ENCODE data around the gene HINT2. TPM values are rescaled to one million over a fixed set of nuclear protein-coding genes. Genes with fewer than 3 reads are reported as not detected.

The HINT2 gene
- total RNA-seq, 2 experiments from 2014 or later = 74.7 to 76.8 TPM

DNA sequence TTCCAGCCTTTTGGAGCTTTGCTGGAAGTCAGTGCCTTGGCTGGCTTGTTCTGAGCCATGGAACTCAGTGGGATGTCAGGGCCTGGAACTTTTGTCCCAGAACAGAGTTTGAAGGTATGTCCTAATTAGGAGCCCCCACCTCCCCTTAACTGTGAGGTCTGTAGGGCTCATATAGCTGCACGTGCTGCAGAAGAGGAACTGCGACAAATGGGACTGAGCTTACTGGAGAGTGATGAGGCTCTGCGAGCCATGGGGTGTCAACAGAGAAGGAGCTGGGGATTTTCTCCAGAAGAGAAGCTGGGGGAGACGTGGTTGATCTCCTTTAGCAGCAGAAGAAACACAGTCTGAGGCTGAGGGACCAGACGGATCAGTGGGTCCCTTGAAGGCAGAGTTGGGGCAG, 25.1 kb upstream of the HINT2 start:
- H3K4me3 Mint-ChIP-seq = no peak overlapping the region
- no peak for ATAC-seq
- CTCF ChIA-PET = interaction anchor here (0.8 to 2.7 kb wide), 3 partner anchors 11 to 42 kb away, joined by 3 to 12 read pairs (median 4); no protein-coding TSS in a partner anchor

DNA sequence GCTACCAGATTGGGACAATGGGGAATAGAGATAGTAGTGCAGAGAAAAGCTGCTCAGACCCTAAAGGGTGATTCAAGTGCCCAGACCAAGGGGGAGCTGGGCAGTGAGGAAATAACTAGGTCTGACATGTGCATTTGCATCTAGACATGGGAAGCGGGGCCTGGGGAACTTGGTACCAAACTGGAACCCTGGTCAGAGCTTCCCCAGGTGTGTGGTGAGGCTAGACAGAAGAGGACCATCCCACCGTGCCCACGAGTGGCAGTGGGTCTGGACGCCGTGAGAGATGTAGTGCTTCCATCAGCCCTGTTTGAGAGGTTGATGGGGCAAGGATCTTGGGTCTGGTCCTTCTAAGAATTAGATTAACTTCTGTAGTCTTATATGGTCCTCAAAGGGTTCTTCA, 21.8 kb upstream of the HINT2 start:
- no peaks in the 10 kb centered on the region for H3K36me3 Mint-ChIP-seq (ENCODE audit: low read depth)
- DNase-seq (no peak), ATAC-seq (no peak)
- no peak overlapping the region for H3K27ac Mint-ChIP-seq
- CTCF ChIA-PET = interaction anchor here (1.4 to 3.8 kb wide), 8 partner anchors 9 to 101 kb away, joined by 3 to 36 read pairs (median 10); partner anchors contain the start of genes HINT2 and SPAG8
- POLR2A ChIA-PET = interaction anchor here (0.8 to 1.6 kb wide), 2 partner anchors 7 to 24 kb away, joined by 3 read pairs; partner anchors contain the start of gene SPAG8
- H3K9me3 Mint-ChIP-seq (ENCODE audit: insufficient read depth) = no peaks in the 10 kb centered on the region
- H3K27me3 Mint-ChIP-seq (ENCODE audit: low read depth) = no peaks in the 10 kb centered on the region
- peaks cover 15% of the 10 kb centered on the region for H3K4me1 Mint-ChIP-seq (ENCODE audit: low read depth)
- no peak overlapping the region for H3K4me3 Mint-ChIP-seq

More for the DNA sequence above, 25.1 kb upstream of the HINT2 start:
- Mint-ChIP-seq H3K36me3 (ENCODE audit: low read depth) (no peaks in the 10 kb centered on the region), H3K9me3 (ENCODE audit: insufficient read depth) (no peaks in the 10 kb centered on the region), H3K4me1 (ENCODE audit: low read depth) (peaks cover 9% of the 10 kb centered on the region), H3K27me3 (ENCODE audit: low read depth) (no peaks in the 10 kb centered on the region), H3K27ac (no peak overlapping the region)
- no peak for DNase-seq
- POLR2A ChIA-PET = no interaction called here

DNA sequence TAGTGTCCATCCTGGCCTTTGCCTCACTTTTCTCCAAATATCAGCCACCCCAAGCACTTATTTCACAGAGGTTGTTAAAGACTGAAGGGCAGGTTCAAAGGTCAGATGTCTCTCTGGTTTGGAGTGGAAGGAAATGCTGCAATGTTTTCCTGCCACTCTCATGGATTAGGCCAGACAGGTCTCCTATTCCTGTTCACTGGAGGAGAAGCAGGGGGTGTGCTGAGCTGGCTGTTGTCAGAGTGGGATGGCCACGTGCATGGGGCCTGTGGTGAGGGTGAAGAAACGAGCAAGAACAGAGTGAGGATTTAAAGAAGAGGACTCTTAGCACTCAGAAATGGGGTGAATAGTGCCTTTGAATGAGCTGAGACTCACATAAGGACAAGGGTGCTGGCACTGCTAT, 20.9 kb upstream of the HINT2 start:
- DNase-seq = no peak
- Mint-ChIP-seq H3K9me3 (ENCODE audit: insufficient read depth) (no peaks in the 10 kb centered on the region), H3K27me3 (ENCODE audit: low read depth) (no peaks in the 10 kb centered on the region), H3K36me3 (ENCODE audit: low read depth) (no peaks in the 10 kb centered on the region), H3K27ac (no peak overlapping the region), H3K4me1 (ENCODE audit: low read depth) (peaks cover 15% of the 10 kb centered on the region), H3K4me3 (no peak overlapping the region)
- POLR2A ChIA-PET = interaction anchor here (0.8 to 1.6 kb wide), 2 partner anchors 8 to 24 kb away, joined by 3 read pairs; partner anchors contain the start of gene SPAG8
- CTCF ChIA-PET = interaction anchor here (0.9 to 3.8 kb wide), 16 partner anchors 10 to 156 kb away, joined by 3 to 36 read pairs (median 6); partner anchors contain the start of genes HINT2 and SPAG8
- ATAC-seq = no peak

DNA sequence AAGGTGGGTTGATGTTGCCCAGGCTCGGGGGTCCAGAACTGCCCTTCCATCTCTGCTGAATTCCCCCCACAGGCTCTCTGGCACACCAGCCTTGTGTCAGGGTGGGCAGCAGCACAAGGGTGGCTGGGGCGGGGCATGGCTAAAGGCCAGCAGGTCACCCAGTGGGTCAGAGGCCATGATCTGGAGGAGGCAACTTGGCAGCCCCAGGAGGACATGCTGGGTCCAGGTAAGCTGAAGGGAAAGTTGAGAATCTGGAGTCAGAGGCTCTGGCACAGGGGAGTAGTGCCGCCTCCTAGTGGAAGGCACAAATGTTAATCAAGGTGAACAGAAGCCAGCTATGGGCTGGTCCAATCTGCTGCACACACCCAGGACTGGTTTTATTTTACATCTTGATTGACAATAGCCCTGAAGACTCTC, 20.4 kb upstream of the HINT2 start:
- CTCF ChIA-PET = interaction anchor here (0.9 to 3.8 kb wide), 17 partner anchors 9 to 155 kb away, joined by 3 to 36 read pairs (median 5); partner anchors contain the start of genes HINT2 and SPAG8
- peaks cover 15% of the 10 kb centered on the region for H3K4me1 Mint-ChIP-seq (ENCODE audit: low read depth)
- H3K36me3 Mint-ChIP-seq (ENCODE audit: low read depth) = no peaks in the 10 kb centered on the region
- no peak overlapping the region for H3K4me3 Mint-ChIP-seq
- POLR2A ChIA-PET = no interaction called here
- DNase-seq (peak; percentile 41), ATAC-seq (no peak)
- H3K9me3 Mint-ChIP-seq (ENCODE audit: insufficient read depth) = no peaks in the 10 kb centered on the region
- H3K27ac Mint-ChIP-seq = no peak overlapping the region
- no peaks in the 10 kb centered on the region for H3K27me3 Mint-ChIP-seq (ENCODE audit: low read depth)

DNA sequence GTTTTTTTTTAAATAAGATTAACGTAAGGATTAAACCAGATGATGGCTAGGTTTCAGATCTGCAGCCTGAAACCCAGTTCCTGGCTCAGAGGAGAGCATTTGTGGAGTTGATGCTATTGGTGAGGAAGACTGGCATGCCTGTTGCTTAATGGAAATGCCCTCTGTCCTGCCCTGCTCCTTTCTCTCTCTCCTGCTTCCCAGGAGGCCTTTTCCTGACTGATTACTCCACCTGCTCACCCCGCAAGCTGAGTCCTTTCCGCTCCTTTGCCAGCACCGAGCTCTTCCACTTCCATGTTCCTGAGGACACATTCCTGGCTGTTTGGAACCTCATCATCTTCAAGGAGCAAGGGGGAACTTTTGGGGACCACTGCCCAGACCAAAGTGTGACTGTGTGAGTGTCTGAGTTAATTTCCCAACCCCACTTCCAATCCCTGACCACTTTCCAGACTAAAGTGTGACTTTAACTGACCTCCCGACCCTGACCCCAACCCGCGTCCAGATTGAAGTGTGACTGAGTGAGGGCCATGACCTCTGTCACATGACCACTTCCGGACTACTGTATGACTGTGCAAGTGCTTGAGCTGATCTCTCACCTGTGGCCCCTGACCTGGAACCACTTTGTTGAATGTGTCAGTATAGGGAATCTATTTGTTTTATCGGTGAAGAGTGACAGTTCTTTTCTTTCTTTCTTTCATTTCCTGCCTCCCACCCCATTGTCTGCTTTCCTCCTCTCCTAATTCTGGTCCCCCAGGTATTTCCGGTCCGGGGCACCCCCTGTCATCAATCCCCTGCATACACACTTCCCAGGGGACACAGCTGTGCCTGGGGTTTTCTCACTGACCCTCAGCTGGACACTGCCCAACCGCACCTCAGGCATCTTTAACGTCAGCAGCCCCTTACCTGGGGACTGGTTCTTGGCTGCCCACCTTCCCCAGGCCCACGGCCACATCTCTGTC, 19.7 kb upstream of the HINT2 start:
- ATAC-seq = no peak
- POLR2A ChIA-PET = interaction anchor here (0.6 kb wide), 1 partner anchor 763 kb away, joined by 3 read pairs; no protein-coding TSS in a partner anchor

DNA sequence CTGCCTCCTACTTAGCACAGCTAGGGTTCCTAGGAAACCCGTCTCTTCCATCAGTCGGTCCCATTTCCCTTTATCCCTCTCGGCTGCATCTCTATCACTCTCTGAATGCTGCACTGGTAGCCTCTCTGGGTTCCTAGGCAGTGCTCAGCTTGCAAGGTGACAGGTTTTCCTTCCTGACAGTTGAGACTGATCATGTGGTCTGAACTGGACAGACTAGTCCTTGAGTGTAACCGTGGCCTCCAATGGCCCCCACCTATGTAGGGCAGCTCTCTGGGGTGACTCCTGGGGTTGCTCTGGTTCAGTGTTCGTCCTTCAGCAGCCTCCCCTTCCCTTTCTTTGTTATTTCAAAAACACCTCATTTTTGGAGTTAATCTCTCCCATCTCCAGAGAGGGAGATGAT, 18.0 kb upstream of the HINT2 start:
- no peaks in the 10 kb centered on the region for H3K9me3 Mint-ChIP-seq (ENCODE audit: insufficient read depth)
- H3K27me3 Mint-ChIP-seq (ENCODE audit: low read depth) = peaks cover under 1% of the 10 kb centered on the region
- ATAC-seq = no peak
- peaks cover 30% of the 10 kb centered on the region for H3K4me1 Mint-ChIP-seq (ENCODE audit: low read depth)
- no peak overlapping the region for H3K27ac Mint-ChIP-seq
- ChIA-PET POLR2A (interaction anchor here (1.0 to 1.4 kb wide), 2 partner anchors 13 to 23 kb away, joined by 3 to 4 read pairs; no protein-coding TSS in a partner anchor), CTCF (interaction anchor here (0.6 to 1.9 kb wide), 6 partner anchors 20 to 122 kb away, joined by 3 to 8 read pairs (median 4); partner anchors contain the start of gene SPAG8)
- DNase-seq = no peak
- no peaks in the 10 kb centered on the region for H3K36me3 Mint-ChIP-seq (ENCODE audit: low read depth)
- H3K4me3 Mint-ChIP-seq = no peak overlapping the region

More for the DNA sequence above, 19.7 kb upstream of the HINT2 start:
- Mint-ChIP-seq H3K4me3 (no peak overlapping the region), H3K9me3 (ENCODE audit: insufficient read depth) (no peaks in the 10 kb centered on the region), H3K36me3 (ENCODE audit: low read depth) (no peaks in the 10 kb centered on the region), H3K27ac (no peak overlapping the region), H3K4me1 (ENCODE audit: low read depth) (peaks cover 21% of the 10 kb centered on the region), H3K27me3 (ENCODE audit: low read depth) (no peaks in the 10 kb centered on the region)
- DNase-seq = no peak
- CTCF ChIA-PET = interaction anchor here (0.9 to 3.8 kb wide), 16 partner anchors 8 to 155 kb away, joined by 3 to 36 read pairs (median 6); partner anchors contain the start of gene SPAG8

DNA sequence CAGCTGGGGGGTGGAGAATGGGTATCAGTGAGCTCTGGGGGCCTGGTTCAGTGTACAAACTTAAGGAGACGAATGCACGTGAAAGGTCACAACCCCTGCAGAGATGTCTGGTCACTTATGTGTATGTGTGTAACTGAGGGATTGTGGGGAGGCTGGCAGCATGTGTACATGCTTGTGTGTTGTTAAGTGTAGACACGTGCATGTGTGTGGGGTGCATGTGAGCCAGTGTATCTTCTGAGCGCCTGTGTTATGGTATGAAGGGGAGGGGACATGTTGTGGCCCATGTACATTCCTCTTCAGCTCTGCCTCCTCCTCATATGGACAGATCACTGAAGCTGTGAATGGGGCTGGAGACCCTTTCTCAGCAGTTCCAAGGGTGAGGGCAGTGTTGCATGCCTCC, 16.2 kb upstream of the HINT2 start:
- Mint-ChIP-seq H3K4me3 (no peak overlapping the region), H3K36me3 (ENCODE audit: low read depth) (no peaks in the 10 kb centered on the region), H3K4me1 (ENCODE audit: low read depth) (peaks cover 38% of the 10 kb centered on the region), H3K27ac (no peak overlapping the region), H3K27me3 (ENCODE audit: low read depth) (peaks cover 6% of the 10 kb centered on the region), H3K9me3 (ENCODE audit: insufficient read depth) (no peaks in the 10 kb centered on the region)
- ATAC-seq (no peak), DNase-seq (no peak)
- ChIA-PET POLR2A (interaction anchor here (1.3 kb wide), 1 partner anchor 17 kb away, joined by 4 read pairs; no protein-coding TSS in a partner anchor), CTCF (interaction anchor here (1.1 to 1.9 kb wide), 2 partner anchors 51 to 102 kb away, joined by 3 to 7 read pairs; no protein-coding TSS in a partner anchor)

DNA sequence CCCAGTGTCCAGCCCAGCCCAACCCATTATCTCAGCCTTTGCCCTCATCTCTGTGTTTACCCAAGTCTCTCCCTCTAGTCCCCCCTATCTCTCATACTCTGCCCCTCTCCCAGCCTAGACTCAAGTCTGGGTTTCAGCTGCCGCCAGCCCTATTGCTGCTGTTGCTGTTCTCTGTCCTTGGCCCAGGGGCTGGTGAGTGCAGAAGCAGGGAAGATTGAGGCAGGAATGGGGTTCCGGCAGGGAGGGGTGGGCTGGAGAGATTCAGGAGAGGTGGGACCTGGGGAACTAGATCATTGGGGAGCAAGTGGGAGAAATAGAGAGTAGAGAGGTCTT, 14.9 kb upstream of the HINT2 start:
- peaks cover 40% of the 10 kb centered on the region for H3K4me1 Mint-ChIP-seq (ENCODE audit: low read depth)
- H3K9me3 Mint-ChIP-seq (ENCODE audit: insufficient read depth) = no peaks in the 10 kb centered on the region
- POLR2A ChIA-PET = no interaction called here
- peak overlapping the region; percentile 78 for H3K27ac Mint-ChIP-seq
- H3K36me3 Mint-ChIP-seq (ENCODE audit: low read depth) = no peaks in the 10 kb centered on the region
- H3K4me3 Mint-ChIP-seq = peak overlapping the region; percentile 78
- ATAC-seq (no peak), DNase-seq (no peak)
- H3K27me3 Mint-ChIP-seq (ENCODE audit: low read depth) = peaks cover 6% of the 10 kb centered on the region
- CTCF ChIA-PET = interaction anchor here (1.3 kb wide), 1 partner anchor 53 kb away, joined by 3 read pairs; no protein-coding TSS in a partner anchor

DNA sequence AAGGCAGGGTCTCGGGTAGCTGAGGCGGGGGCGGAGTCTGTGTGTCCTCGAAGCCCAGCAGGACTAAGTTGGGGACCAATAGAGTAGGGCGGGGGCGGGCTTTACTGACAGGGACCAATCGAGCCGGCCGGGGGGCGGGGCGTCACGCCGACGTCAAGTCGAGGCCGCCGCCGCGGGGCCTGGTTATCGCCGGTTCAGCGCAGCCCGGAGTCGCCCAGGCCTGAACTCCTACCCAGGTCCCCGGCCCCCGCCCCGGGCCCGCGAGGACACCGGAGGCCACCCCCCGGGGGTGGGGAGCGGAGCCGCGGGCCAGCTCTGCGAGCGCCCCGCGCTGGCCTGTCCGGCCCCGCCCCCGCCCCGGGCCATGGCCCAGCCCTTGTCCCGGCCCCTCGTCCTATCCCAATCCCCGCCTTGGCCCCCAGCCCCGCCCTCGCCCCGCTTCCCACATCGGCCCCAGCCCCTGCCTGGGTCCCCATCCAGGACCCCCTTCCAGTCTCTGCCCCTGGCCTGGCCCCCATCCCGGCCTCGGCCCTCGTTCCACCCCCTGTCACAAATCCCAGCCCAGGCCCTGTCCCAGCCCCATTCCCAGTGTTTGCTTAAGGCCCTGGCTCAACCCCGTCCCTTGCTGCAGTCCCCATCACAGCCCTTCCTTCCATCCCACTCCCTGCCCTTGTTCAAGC, 14.4 kb upstream of the HINT2 start, which contains the start of gene TMEM8B:
TSS of gene TMEM8B (plus strand) at position 145 of the 680 bp plus-strand sequence. CDS start at position 365, 220 bp downstream.
- ChIA-PET CTCF (interaction anchor here (0.8 to 1.7 kb wide), 5 partner anchors 15 to 54 kb away, joined by 3 to 6 read pairs (median 3); partner anchors contain the start of genes HINT2 and SPAG8), POLR2A (interaction anchor here (0.7 to 1.2 kb wide), 3 partner anchors 13 to 18 kb away, joined by 3 to 5 read pairs (median 5); partner anchors contain the start of gene HINT2)
- peak; percentile 96 for DNase-seq
- Mint-ChIP-seq H3K27ac (peak within 1 kb of the TSS; percentile 85), H3K4me1 (ENCODE audit: low read depth) (peaks cover 35% of the 10 kb centered on the region), H3K36me3 (ENCODE audit: low read depth) (no peaks in the 10 kb centered on the region), H3K4me3 (peak within 1 kb of the TSS; percentile 88), H3K9me3 (ENCODE audit: insufficient read depth) (no peaks in the 10 kb centered on the region), H3K27me3 (ENCODE audit: low read depth) (peaks cover 6% of the 10 kb centered on the region)
- peak; percentile 96 for ATAC-seq

DNA sequence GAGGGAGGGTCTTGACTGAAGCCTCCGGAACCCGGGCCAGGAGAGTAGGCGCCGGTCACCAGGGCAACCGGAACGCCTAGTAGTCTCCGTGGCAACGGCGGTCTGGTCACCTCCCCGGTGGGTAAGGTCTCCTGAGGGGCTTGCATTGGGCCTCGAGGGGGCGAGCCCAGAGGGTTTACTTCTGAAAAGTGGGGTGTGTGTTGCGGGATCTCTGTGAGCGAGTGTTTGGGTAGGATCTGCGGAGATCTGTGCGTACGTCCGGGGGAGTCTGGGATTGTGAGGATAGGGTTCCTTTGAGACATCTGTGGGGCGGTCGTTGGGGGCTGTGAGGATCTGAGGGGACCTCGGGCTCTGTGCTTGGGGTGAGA, 13.9 kb upstream of the HINT2 start, which contains the start of gene FAM221B:
TSS of gene FAM221B (minus strand) at position 17 of the 368 bp plus-strand sequence. CDS start 2,571 bp downstream, outside the sequence.
- Mint-ChIP-seq H3K27me3 (ENCODE audit: low read depth) (peaks cover 6% of the 10 kb centered on the region), H3K27ac (peak within 1 kb of the TSS; percentile 85), H3K9me3 (ENCODE audit: insufficient read depth) (no peaks in the 10 kb centered on the region), H3K36me3 (ENCODE audit: low read depth) (no peaks in the 10 kb centered on the region), H3K4me3 (peak within 1 kb of the TSS; percentile 88), H3K4me1 (ENCODE audit: low read depth) (peaks cover 31% of the 10 kb centered on the region)
- POLR2A ChIA-PET = interaction anchor here (0.7 to 1.2 kb wide), 3 partner anchors 14 to 17 kb away, joined by 3 to 5 read pairs (median 5); partner anchors contain the start of gene HINT2
- ATAC-seq = peak; percentile 37
- peak; percentile 48 for DNase-seq
- CTCF ChIA-PET = interaction anchor here (0.8 to 1.7 kb wide), 5 partner anchors 15 to 54 kb away, joined by 3 to 6 read pairs (median 3); partner anchors contain the start of genes HINT2 and SPAG8

DNA sequence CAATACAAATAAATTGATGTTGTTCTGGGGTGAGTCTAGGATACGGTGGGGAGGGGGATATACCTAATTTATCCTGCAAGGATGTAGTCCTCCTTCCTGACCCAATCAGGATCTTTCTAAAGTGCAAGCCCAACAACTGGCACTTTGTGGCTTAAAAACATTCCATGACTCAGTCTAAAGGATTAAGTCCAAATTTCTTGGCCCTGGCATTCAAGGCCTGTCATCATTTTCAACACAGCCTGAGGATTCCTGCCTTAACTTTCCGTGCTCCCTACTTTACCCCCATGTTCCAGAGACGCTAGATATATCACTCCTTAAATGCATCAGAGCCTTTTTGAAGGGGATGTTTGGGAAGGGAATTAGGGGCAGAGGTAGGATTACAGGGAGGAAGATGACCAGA, 12.6 kb upstream of the HINT2 start:
- H3K4me3 Mint-ChIP-seq = peak overlapping the region; percentile 28

More for the DNA sequence above, 12.6 kb upstream of the HINT2 start:
- Mint-ChIP-seq H3K27ac (no peak overlapping the region), H3K9me3 (ENCODE audit: insufficient read depth) (no peaks in the 10 kb centered on the region), H3K4me1 (ENCODE audit: low read depth) (peaks cover 27% of the 10 kb centered on the region), H3K36me3 (ENCODE audit: low read depth) (no peaks in the 10 kb centered on the region), H3K27me3 (ENCODE audit: low read depth) (peaks cover 8% of the 10 kb centered on the region)
- DNase-seq (no peak), ATAC-seq (no peak)
- CTCF ChIA-PET = interaction anchor here (1.5 to 4.3 kb wide), 10 partner anchors 8 to 170 kb away, joined by 4 to 64 read pairs (median 17); partner anchors contain the start of genes CCDC107, HINT2, RMRP and SPAG8
- POLR2A ChIA-PET = no interaction called here

All from activated CD8-positive, alpha-beta T cell treated with anti-CD3 and anti-CD28 coated beads, Interleukin-2, amount 10 ng/mL, durations not matched to agents 7 days and 5 days (primary cell).